D721Med (cell line): ENCODE data around the gene MIEN1.

Experiments used
- DNase-seq: peaks from one replicate; pipeline ENCODE4 v3.0.0; 2011; ENCODE audit warnings: low spot score; ENCODE audit not compliant: insufficient read length
- FAIRE-seq: peaks from 2 replicates; lab custom pipeline; 2011; peaks lifted over from hg19 to GRCh38; lab: Jason Lieb, UNC
- TF ChIP-seq, protein P1 (sequence below): IDR thresholded peaks from 2 replicates; pipeline ENCODE4 v1.5.1; 2012; ENCODE audit warnings: mild to moderate bottlenecking, control low read depth; ENCODE audit not compliant: insufficient read depth; ENCODE audit errors: missing control alignments

MIEN1 gene

DNA sequence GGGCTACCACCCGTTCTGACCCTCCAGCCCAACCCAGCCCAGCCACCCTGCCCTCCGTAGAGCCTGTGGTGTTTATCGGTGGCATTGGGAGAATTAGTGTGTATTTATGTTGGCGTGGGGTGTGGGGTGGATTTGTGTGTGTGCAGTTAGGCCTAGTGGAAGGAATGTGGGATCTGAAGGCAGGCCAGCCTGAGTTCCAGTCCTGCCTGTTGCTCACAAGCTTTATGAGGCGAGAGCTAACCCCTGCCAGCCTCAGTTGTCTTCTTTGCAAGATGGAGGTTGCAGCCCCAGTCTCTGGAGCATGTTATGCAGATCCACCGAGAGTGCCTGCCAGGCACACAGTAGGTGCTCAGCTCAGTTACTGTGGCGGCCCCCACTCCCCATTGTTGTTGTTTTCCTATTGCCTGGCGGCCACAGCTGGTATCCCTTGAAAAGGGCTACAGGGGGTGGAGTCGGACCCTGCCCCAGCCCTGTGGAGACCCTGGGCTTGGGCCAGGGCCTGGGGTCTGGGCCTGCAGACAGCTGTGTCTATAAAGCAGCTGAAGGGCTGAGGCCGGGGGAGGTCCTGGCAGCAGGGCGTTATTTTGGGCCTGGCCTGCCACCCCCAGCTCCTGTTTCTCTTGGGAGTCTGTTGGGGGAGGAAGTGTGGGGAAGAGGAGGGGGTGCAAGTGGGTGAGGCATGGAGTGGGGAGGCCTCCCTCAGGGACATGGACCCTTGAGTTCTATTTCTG lies 25.3 kb downstream of the MIEN1 start:
- TF ChIP-seq, protein P1, sequence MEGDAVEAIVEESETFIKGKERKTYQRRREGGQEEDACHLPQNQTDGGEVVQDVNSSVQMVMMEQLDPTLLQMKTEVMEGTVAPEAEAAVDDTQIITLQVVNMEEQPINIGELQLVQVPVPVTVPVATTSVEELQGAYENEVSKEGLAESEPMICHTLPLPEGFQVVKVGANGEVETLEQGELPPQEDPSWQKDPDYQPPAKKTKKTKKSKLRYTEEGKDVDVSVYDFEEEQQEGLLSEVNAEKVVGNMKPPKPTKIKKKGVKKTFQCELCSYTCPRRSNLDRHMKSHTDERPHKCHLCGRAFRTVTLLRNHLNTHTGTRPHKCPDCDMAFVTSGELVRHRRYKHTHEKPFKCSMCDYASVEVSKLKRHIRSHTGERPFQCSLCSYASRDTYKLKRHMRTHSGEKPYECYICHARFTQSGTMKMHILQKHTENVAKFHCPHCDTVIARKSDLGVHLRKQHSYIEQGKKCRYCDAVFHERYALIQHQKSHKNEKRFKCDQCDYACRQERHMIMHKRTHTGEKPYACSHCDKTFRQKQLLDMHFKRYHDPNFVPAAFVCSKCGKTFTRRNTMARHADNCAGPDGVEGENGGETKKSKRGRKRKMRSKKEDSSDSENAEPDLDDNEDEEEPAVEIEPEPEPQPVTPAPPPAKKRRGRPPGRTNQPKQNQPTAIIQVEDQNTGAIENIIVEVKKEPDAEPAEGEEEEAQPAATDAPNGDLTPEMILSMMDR, result no peak
- no peak for FAIRE-seq
- no peak for DNase-seq

GRCh38 chr17:39703913-39704312 lies 26.4 kb downstream of the MIEN1 start:
- DNase-seq (no peak), FAIRE-seq (no peak)
- TF ChIP-seq, protein P1, result no peak

DNA sequence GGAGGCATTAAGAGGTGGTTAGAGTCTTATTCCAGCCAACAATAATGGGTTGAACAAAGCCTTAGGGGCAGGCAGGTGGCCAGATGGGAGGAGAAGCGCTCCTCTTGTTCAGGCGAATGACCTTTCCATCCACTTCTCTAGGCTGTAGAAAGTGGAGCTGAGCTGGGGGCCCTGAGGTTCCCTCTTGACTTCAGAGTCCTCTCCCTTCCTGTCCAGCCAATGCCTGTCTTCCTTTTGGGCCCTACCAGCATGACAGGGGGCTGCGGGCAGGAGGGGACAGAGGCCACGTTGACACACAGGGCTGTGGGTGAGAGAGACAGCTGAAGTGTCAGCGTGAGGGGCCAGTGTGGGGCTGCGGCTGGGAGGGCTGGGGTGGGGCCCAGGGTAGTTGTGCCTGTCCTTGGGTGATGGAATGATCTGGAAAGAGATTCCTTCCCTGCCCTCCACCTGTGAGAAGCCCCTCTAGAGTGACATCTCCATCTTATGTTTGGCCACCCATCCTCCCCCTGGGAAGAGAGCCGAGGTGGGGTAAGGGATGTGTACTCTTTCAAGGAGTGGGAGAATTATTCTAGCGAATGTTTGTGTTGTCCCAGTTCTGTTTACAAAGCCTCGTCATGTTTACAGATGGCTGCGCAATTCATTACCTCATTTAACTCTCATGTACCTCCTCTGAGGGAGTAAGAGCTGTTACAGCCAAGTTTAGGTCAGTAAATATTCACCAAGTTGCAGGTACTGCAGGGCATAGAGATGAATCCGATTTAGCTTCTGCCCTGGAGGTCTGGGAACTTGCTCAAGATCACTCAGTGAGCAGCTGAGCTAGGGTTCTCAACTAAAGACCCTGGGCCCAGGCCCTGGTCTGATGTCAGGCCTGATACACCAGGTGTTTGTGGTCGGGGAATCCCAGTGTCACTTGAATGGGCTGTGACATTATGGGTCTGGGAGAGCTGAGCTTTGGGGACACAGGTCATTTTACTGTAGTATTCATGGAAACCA lies 27.1 kb downstream of the MIEN1 start:
- DNase-seq (no peak), FAIRE-seq (no peak)
- TF ChIP-seq, protein P1, result no peak

DNA sequence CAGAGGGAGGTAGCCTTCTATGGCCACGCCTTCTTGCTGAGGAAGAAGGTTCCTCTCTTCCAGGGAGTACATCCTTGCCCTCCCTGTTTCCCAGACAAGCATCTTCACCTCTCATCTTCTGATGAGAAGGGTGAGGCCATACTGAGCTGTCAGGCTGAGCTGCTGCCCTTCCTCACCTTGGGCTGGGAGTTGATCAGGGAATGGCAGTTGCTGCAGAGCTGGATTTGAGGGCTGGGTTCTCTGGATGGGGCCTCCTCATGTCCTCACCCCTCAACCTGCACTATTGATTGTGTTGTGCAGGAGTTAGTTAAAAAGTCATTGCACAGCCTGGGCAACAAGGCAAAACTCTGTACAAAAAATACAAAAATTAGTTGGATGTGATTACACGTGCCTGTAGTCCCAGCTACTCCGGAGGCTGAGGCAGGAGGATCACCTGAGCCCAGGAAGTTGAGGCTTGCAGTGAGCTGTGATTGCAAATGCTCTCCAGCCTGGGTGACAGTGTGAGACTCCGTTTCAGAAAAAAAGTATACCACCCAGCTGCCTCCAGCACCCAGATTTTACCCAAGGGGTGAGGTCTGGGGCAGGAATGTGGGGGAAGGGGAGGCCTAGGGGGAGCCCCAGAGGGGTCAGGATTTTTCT lies 28.4 kb downstream of the MIEN1 start:
- TF ChIP-seq, protein P1, result no peak
- FAIRE-seq (no peak), DNase-seq (no peak)

DNA sequence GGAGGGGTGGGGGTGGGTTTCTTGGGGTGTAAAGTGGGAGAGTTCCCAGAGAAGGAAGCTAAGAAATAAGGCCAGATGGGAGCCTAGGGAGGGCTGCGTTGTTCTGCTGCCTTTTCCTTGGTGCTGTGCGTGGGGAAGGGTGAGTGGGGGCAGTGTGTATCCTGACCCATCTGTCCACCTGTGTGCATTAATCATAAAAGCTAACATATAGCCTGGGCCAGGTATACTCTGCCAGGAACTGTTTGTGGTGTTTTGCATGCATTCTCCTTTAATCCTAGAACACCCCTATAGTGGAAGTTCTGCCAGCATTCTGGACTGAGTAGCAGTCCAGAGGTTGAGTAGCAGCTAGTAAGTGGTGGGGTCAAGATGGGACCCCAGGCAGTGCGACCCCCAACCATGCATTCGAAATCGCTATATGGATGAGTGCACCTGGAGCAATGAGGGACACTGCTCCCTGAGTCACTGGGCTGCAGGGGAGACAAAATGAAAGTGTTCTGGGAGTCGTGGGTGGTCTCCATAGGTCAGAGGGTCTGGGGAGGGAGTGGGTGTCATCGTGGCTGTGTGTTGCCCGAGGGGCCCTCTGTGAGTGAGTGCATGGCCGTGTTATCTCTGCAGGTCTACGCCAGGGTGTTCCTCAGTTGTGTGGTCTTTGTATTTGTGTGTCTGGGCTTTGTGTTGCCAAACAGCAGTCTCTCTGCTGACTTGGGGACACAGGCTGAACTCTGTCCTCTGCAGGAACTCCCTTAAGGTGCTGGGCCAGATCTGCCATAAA lies 29.1 kb downstream of the MIEN1 start:
- DNase-seq (no peak), FAIRE-seq (no peak)
- TF ChIP-seq, protein P1, result no peak

GRCh38 chr17:39700148-39700987 lies 30.0 kb downstream of the MIEN1 start:
- FAIRE-seq (no peak), DNase-seq (no peak)
- TF ChIP-seq, protein P1, result no peak
